Measurements from ENCODE around the gene CSMD2.

- TF ChIP-seq CTCF (IDR thresholded peaks at IDR 0.05; ENCODE audit: borderline replicate concordance, extremely low read depth, low read length, poor library complexity, severe bottlenecking) (no peak), EZH2 (IDR thresholded peaks at IDR 0.05; ENCODE audit: borderline replicate concordance, low read depth, low read length, severe bottlenecking) (no peak)
Measured at GRCh38 chr1:33984906-33985565, 180.0 kb downstream of the CSMD2 start.
